Activated CD4-positive, alpha-beta T cell treated with anti-CD3 and anti-CD28 coated beads, Interleukin-2, amount 10 ng/mL, durations not matched to agents 24 days and 14 days (primary cell): ENCODE measurements around the gene AAGAB. TPM values are rescaled to one million over a fixed set of nuclear protein-coding genes. Genes with fewer than 3 reads are reported as not detected.
"Not testable (repeated sequence)": the region's sequence is repeated elsewhere in the genome, so short reads cannot be mapped to it uniquely, and the experiment has no call there.

Experiments
- DNase-seq: peaks from one replicate; pipeline ENCODE4 v3.0.0; 2022
- H3K27ac Mint-ChIP-seq: one replicate; pipeline ENCODE4 v1.8.0; 2022; ENCODE audit warnings: mild to moderate bottlenecking, mixed read lengths
- H3K27me3 Mint-ChIP-seq: one replicate; pipeline ENCODE4 v1.8.0; 2022; ENCODE audit warnings: mixed read lengths
- H3K36me3 Mint-ChIP-seq: one replicate; pipeline ENCODE4 v1.8.0; 2022; ENCODE audit warnings: low read depth, mild to moderate bottlenecking, mixed read lengths
- H3K4me1 Mint-ChIP-seq: one replicate; pipeline ENCODE4 v1.8.0; 2021; ENCODE audit warnings: mixed read lengths
- H3K4me3 Mint-ChIP-seq: one replicate; pipeline ENCODE4 v1.8.0; 2022; ENCODE audit warnings: mild to moderate bottlenecking, moderate library complexity, mixed read lengths
- H3K9me3 Mint-ChIP-seq: one replicate; pipeline ENCODE4 v1.8.0; 2021; ENCODE audit warnings: mixed read lengths
- intact Hi-C: fragments of 100-400 bp; cut with micrococcal nuclease; formaldehyde crosslinking; loops from one replicate; pipeline ENCODE4 v1.15.1; 2023
- total RNA-seq: library from RNA; stranded (reverse); gene quantifications from 2 replicates; pipeline ENCODE4 v1.2.3, GENCODE V29; 2022

The AAGAB gene
- total RNA-seq, 1 donor from 2014 or later, result 44.9 TPM

- Mint-ChIP-seq H3K27me3 (peaks cover 32% of the 10 kb centered on the region), H3K27ac (no peak overlapping the region), H3K4me3 (no peak overlapping the region), H3K9me3 (peaks cover 18% of the 10 kb centered on the region), H3K4me1 (no peaks in the 10 kb centered on the region), H3K36me3 (peaks cover 2% of the 10 kb centered on the region)
- no peak for DNase-seq
- intact Hi-C loops, result no loop called here
Measured at GRCh38 chr15:67267951-67268941, 13.8 kb upstream of the AAGAB start.

- no peak overlapping the region for H3K4me3 Mint-ChIP-seq
- H3K4me1 Mint-ChIP-seq, result no peaks in the 10 kb centered on the region
- peaks cover 16% of the 10 kb centered on the region for H3K9me3 Mint-ChIP-seq
- no peak overlapping the region for H3K27ac Mint-ChIP-seq
- no peak for DNase-seq
- H3K27me3 Mint-ChIP-seq, result peaks cover 32% of the 10 kb centered on the region
- intact Hi-C loops, result no loop called here
- H3K36me3 Mint-ChIP-seq, result peaks cover 2% of the 10 kb centered on the region
Measured at GRCh38 chr15:67267440-67267839, 13.0 kb upstream of the AAGAB start.

GRCh38 chr15:67266870-67267269 lies 12.4 kb upstream of the AAGAB start:
- Mint-ChIP-seq H3K36me3 (peaks cover 2% of the 10 kb centered on the region), H3K27me3 (peaks cover 30% of the 10 kb centered on the region), H3K27ac (no peak overlapping the region), H3K4me1 (no peaks in the 10 kb centered on the region), H3K9me3 (peaks cover 13% of the 10 kb centered on the region), H3K4me3 (no peak overlapping the region)
- intact Hi-C loops, result no loop called here
- DNase-seq, result no peak

GRCh38 chr15:67259806-67260205 lies 5.3 kb upstream of the AAGAB start:
- no peak overlapping the region for H3K4me3 Mint-ChIP-seq
- DNase-seq, result no peak
- H3K4me1 Mint-ChIP-seq, result peaks cover 7% of the 10 kb centered on the region
- peaks cover 12% of the 10 kb centered on the region for H3K27me3 Mint-ChIP-seq
- H3K36me3 Mint-ChIP-seq, result no peaks in the 10 kb centered on the region
- intact Hi-C loops, result no loop called here
- H3K27ac Mint-ChIP-seq, result no peak overlapping the region
- no peaks in the 10 kb centered on the region for H3K9me3 Mint-ChIP-seq

- no peak overlapping the region for H3K27ac Mint-ChIP-seq
- peaks cover 15% of the 10 kb centered on the region for H3K27me3 Mint-ChIP-seq
- no peak for DNase-seq
- H3K36me3 Mint-ChIP-seq, result no peaks in the 10 kb centered on the region
- H3K4me1 Mint-ChIP-seq, result peaks cover 9% of the 10 kb centered on the region
- no peak overlapping the region for H3K4me3 Mint-ChIP-seq
- intact Hi-C loops, result no loop called here
- H3K9me3 Mint-ChIP-seq, result no peaks in the 10 kb centered on the region
Measured at GRCh38 chr15:67259379-67259778, 4.9 kb upstream of the AAGAB start.

GRCh38 chr15:67258412-67258811 lies 4.0 kb upstream of the AAGAB start:
- DNase-seq, intact Hi-C loops, H3K4me3 Mint-ChIP-seq, H3K36me3 Mint-ChIP-seq, H3K9me3 Mint-ChIP-seq, H3K27ac Mint-ChIP-seq: not testable (repeated sequence)
- Mint-ChIP-seq H3K27me3 (peaks cover 15% of the 10 kb centered on the region), H3K4me1 (peaks cover 13% of the 10 kb centered on the region)

- H3K27me3 Mint-ChIP-seq, result peaks cover 15% of the 10 kb centered on the region
- intact Hi-C loops, result no loop called here
- no peaks in the 10 kb centered on the region for H3K36me3 Mint-ChIP-seq
- DNase-seq, result no peak
- peak overlapping the region; percentile 71 for H3K4me3 Mint-ChIP-seq
- H3K4me1 Mint-ChIP-seq, result peaks cover 26% of the 10 kb centered on the region
- peak overlapping the region; percentile 44 for H3K27ac Mint-ChIP-seq
- no peaks in the 10 kb centered on the region for H3K9me3 Mint-ChIP-seq
Measured at GRCh38 chr15:67256051-67256450, 1.6 kb upstream of the AAGAB start.

- H3K27ac Mint-ChIP-seq, result peak overlapping the region; percentile 98
- peak overlapping the region; percentile 99 for H3K4me3 Mint-ChIP-seq
- peak; percentile 67 for DNase-seq
- intact Hi-C loops, result loop anchor here (1.0 to 5.0 kb wide), 4 partner anchors 12 to 284 kb away; partner anchors contain the start of gene SMAD3
- H3K36me3 Mint-ChIP-seq, result peaks cover 3% of the 10 kb centered on the region
- H3K9me3 Mint-ChIP-seq, result no peaks in the 10 kb centered on the region
- peaks cover 15% of the 10 kb centered on the region for H3K27me3 Mint-ChIP-seq
- peaks cover 28% of the 10 kb centered on the region for H3K4me1 Mint-ChIP-seq
Measured at GRCh38 chr15:67253549-67254237, 768 bp downstream of the AAGAB start.

- peaks cover 30% of the 10 kb centered on the region for H3K4me1 Mint-ChIP-seq
- peaks cover 15% of the 10 kb centered on the region for H3K27me3 Mint-ChIP-seq
- H3K9me3 Mint-ChIP-seq, result no peaks in the 10 kb centered on the region
- intact Hi-C loops, result loop anchor here (5.0 kb wide), 2 partner anchors 186 to 284 kb away; partner anchors contain the start of gene SMAD3
- H3K27ac Mint-ChIP-seq, result peak overlapping the region; percentile 98
- peak overlapping the region; percentile 99 for H3K4me3 Mint-ChIP-seq
- peaks cover 3% of the 10 kb centered on the region for H3K36me3 Mint-ChIP-seq
- DNase-seq, result no peak
Measured at GRCh38 chr15:67253101-67253500, 1.4 kb downstream of the AAGAB start.

GRCh38 chr15:67251318-67251717 lies 3.1 kb downstream of the AAGAB start:
- H3K9me3 Mint-ChIP-seq, result peaks cover 4% of the 10 kb centered on the region
- H3K4me1 Mint-ChIP-seq, result peaks cover 37% of the 10 kb centered on the region
- H3K27me3 Mint-ChIP-seq, result peaks cover 11% of the 10 kb centered on the region
- peaks cover 18% of the 10 kb centered on the region for H3K36me3 Mint-ChIP-seq
- intact Hi-C loops, result loop anchor here (5.0 kb wide), 2 partner anchors 184 to 286 kb away; partner anchors contain the start of gene SMAD3
- no peak overlapping the region for H3K27ac Mint-ChIP-seq
- no peak overlapping the region for H3K4me3 Mint-ChIP-seq
- no peak for DNase-seq

GRCh38 chr15:67249830-67250229 lies 4.6 kb downstream of the AAGAB start:
- no peak for DNase-seq
- no peak overlapping the region for H3K27ac Mint-ChIP-seq
- intact Hi-C loops, result loop anchor here (5.0 kb wide), 2 partner anchors 183 to 287 kb away; partner anchors contain the start of gene SMAD3
- H3K9me3 Mint-ChIP-seq, result peaks cover 4% of the 10 kb centered on the region
- peaks cover 31% of the 10 kb centered on the region for H3K36me3 Mint-ChIP-seq
- peaks cover 2% of the 10 kb centered on the region for H3K27me3 Mint-ChIP-seq
- H3K4me3 Mint-ChIP-seq, result no peak overlapping the region
- H3K4me1 Mint-ChIP-seq, result peaks cover 36% of the 10 kb centered on the region

GRCh38 chr15:67248011-67248505 lies 6.4 kb downstream of the AAGAB start:
- Mint-ChIP-seq H3K27me3 (no peaks in the 10 kb centered on the region), H3K9me3 (peaks cover 4% of the 10 kb centered on the region), H3K36me3 (peaks cover 35% of the 10 kb centered on the region), H3K27ac (no peak overlapping the region), H3K4me1 (peaks cover 30% of the 10 kb centered on the region), H3K4me3 (no peak overlapping the region)
- no peak for DNase-seq
- intact Hi-C loops, result no loop called here

GRCh38 chr15:67246606-67247005 lies 7.9 kb downstream of the AAGAB start:
- H3K27me3 Mint-ChIP-seq, H3K27ac Mint-ChIP-seq, intact Hi-C loops, H3K4me3 Mint-ChIP-seq, H3K9me3 Mint-ChIP-seq, DNase-seq: not testable (repeated sequence)
- Mint-ChIP-seq H3K36me3 (peaks cover 44% of the 10 kb centered on the region), H3K4me1 (peaks cover 33% of the 10 kb centered on the region)
